CD1c-positive myeloid dendritic cell (primary cell): ENCODE measurements around the gene MYL6.
A peak's percentile ranks its signal among the peaks of the same experiment; 100 is the strongest.
"Not testable (repeated sequence)": the region's sequence is repeated elsewhere in the genome, so short reads cannot be mapped to it uniquely, and the experiment has no call there.

Experiments used
- DNase-seq: peaks from one replicate; pipeline ENCODE4 v3.0.0-alpha.2; 2016; ENCODE audit errors: extremely low spot score

Gene MYL6

GRCh38 chr12:56156464-56157200 is 1.5 kb upstream of the MYL6 start:
- DNase-seq, result not testable (repeated sequence)

DNA sequence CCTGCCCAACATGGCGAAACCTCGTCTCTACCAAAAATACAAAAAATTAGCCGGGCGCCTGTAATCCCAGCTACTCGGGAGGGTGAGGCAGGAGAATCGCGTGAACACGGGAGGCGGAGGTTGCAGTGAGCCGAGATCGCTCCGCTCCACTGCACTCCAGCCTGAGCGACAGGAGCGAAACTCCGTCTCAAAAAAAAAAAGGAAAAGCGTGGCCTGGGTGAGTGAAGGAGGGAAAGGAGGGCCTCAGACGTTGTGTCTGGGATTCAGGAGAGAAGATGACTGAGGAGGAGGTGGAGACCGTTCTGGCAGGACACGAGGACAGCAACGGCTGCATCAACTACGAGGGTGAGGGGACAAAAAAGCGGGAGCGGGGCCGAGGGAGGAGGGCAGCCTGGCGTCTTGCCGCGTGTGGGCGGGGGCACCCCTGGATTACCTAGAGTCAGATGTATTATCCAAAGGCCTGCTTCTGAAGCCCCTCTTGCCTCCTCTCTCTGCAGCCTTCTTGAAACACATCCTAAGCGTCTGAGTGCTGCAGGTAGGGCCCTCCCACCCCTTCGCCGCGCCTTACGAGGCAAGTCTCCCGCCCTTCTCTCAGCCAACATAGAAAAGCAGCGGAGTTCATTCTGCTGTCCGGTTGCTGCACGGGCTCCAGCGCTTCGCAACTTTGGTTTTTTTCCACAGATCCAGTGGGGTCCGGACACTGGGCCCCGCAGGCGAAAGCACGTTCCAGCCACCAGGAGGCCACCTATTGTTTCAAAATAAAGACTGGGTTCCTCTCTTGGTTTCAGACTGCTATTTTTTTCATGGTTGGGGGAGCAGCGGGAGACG is 744 bp upstream of the MYL6 start:
- peak; percentile 84 for DNase-seq

DNA sequence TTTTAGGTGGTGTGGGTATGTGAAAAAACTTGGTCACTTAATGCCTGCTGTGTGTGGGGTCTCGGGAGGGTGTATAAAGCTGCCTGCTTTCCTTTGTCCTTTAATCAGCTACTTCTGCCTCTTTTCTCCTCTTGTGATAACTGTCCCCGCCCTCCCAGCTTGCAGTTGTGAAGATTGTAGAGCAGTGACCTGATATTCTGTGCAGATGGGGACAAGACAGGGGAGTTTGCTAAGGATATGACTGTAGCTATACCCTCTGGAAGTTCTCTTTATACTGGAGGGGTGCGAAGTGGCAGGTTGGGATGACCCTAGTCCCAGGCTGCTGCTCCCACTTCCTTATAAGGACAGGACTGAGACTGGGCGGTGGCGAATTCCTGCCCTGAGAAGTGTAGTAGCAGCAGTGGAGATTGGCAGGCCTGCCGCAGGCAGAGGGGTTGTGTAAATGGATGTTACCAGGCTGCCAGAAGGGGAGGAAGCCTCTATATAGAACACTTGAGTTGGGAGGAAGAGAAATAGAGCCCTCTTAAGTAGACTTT is 835 bp downstream of the MYL6 start:
- peak; percentile 66 for DNase-seq

DNA sequence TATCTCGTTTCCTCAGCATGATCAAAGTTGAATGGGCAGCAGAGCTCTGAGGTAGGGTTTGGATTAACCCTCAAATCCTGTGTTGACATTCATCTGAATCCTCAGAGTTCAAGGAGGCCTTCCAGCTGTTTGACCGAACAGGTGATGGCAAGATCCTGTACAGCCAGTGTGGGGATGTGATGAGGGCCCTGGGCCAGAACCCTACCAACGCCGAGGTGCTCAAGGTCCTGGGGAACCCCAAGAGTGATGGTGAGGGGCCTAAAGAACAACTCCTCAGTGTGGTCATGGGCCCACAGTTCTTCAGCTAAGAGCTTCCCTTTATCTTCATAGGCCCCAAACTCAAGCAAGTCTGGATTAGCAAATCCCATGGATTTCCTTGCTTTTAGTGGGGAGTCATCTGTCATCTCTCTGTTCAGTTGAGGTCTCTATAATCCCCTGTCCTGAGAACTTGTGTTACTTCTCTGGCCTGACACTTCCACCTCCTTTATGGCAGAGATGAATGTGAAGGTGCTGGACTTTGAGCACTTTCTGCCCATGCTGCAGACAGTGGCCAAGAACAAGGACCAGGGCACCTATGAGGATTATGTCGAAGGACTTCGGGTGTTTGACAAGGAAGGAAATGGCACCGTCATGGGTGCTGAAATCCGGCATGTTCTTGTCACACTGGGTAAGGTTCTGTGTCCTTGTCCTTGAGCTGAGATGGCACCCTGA is 1.5 kb downstream of the MYL6 start:
- DNase-seq, result no peak

DNA sequence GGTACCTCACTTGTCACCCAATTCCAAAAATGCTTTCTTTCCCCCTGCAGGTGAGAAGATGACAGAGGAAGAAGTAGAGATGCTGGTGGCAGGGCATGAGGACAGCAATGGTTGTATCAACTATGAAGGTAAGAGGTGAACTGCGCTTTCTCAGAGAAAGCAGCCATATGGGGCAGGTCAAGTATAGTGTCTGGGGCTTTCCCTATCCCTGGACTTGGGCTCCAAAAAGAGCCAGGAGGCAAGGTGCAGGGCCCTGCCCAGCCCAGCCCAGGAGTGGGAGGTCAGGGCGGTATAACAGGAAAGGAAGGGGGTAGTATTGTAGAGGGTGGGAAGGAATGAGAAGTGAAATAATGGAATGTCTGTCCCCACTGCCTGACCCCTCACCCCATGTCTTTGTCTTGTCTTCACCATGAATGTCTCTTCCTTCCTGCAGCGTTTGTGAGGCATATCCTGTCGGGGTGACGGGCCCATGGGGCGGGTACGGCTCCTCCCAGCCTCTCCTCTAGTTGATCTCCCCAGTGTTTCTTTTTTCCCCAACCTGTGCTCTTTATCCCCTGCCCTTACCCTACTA is 2.1 kb downstream of the MYL6 start:
- DNase-seq, result peak; percentile 32

- no peak for DNase-seq
Measured at GRCh38 chr12:56160894-56161689, 2.9 kb downstream of the MYL6 start.

- no peak for DNase-seq
Measured at GRCh38 chr12:56161690-56162351, 3.7 kb downstream of the MYL6 start.

GRCh38 chr12:56162468-56163290 is 4.5 kb downstream of the MYL6 start:
- no peak for DNase-seq

DNA sequence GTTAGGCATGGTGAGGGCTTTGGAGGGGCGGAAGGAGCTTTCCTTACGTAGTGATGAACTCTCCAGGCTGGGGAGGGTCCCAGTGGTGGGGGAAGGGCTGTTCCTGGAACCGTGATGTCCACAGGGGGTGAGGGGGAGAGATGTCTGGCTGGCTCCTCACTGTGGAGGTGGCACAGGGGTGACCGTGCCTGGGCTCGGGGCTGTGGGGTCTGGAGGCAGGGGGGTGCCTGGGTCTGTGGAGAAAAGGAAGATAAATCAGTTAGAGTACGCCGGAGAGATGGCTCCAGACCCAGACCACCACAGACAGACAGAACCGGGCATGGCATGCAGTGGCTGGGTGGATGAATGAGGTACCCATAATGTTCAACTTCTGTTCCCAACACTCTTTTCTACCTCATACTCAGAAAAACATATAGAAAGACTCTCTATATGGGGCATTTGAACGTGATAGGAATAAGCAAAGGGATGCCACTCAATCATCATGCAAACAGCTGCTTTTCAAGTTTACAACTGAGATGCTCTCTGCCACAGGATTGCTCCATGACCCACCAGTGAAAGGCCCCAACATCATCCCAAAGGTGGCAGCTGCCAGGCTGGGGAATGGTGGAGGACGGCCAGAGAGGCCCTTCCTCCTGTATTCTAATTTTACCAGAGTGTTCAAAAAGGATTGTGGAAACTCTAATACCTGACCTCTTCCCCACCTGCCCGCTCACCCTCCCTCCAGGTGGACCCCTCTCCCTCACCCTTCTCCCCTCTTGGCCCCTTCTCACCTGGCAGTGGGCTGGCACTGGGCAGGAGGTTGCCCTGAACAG is 5.6 kb downstream of the MYL6 start:
- no peak for DNase-seq

- DNase-seq, result no peak
Measured at GRCh38 chr12:56164345-56164729, 6.2 kb downstream of the MYL6 start.

GRCh38 chr12:56165369-56165768 is 7.2 kb downstream of the MYL6 start:
- no peak for DNase-seq

DNA sequence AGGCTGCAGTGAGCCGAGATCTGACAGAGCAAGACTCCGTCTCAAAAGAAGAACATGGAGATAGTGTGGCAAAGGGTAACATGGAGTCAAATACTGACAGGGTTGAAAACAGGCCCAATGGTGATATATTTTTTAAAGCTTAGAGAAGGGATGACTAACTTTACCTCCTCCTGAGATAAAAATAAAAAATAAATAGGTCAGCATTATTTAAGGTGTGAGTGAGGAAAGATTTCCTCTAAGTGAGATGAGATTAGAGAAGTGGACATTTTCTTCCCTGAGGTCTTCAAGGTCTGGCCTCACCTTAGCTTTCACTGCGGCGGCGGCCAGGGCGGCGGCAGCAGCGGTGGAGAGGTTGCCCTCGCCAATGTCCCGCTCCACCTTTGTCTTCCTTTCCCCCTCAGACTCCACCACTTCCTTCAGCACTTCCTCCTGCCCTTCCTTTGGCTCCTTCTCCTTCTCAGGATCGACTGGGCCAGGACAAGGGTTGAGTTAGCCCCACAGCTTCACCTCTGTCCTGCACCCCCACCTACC is 11.1 kb downstream of the MYL6 start:
- no peak for DNase-seq

GRCh38 chr12:56172839-56173238 is 14.7 kb downstream of the MYL6 start:
- no peak for DNase-seq

- DNase-seq, result no peak
Measured at GRCh38 chr12:56178347-56178746, 20.2 kb downstream of the MYL6 start.

DNA sequence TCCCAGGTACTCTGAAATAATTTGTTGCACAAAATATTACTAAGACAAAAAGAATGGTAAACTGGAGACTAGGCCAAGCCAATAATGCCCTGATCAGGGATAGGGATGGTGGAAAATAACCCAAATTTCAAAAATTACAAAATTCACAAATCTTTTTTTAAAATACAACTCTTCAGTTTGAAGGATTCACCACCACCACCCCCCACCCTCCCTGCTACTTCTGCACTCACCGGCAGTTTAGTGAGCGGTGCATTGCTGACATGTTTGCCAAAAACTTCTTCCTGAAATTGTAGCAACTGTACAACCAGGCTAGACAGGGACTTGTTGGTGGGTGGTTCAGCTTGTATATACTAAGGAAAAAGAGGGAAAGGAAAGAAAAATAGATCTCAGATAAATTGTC is 28.8 kb downstream of the MYL6 start:
- DNase-seq, result no peak

- no peak for DNase-seq
Measured at GRCh38 chr12:56188131-56188777, 30.1 kb downstream of the MYL6 start.

- DNase-seq, result no peak
Measured at GRCh38 chr12:56188778-56189098, 30.6 kb downstream of the MYL6 start.
